GM21447 (cell line): Measurements from ENCODE around the gene DHRS4.
A peak's percentile ranks its signal among the peaks of the same experiment; 100 is the strongest.
"Not testable (repeated sequence)": the region's sequence is repeated elsewhere in the genome, so short reads cannot be mapped to it uniquely, and the experiment has no call there.

ENCODE experiments used
- ATAC-seq: cut with Tn5 transposase; IDR thresholded peaks from one replicate; pipeline ENCODE4 v1.9.1; 2021; ENCODE audit not compliant: unreplicated experiment

Gene DHRS4

GRCh38 chr14:23939607-23940326 is 13.8 kb upstream of the DHRS4 start:
- no peak for ATAC-seq

GRCh38 chr14:23941230-23941629 is 12.3 kb upstream of the DHRS4 start:
- ATAC-seq, result no peak

GRCh38 chr14:23941669-23942068 is 11.9 kb upstream of the DHRS4 start:
- no peak for ATAC-seq

- no peak for ATAC-seq
Measured at GRCh38 chr14:23942587-23942986, 11.0 kb upstream of the DHRS4 start.

GRCh38 chr14:23949069-23949468 is 4.5 kb upstream of the DHRS4 start:
- not testable (repeated sequence) for ATAC-seq

- ATAC-seq, result no peak
Measured at GRCh38 chr14:23950411-23951135, 3.0 kb upstream of the DHRS4 start.

- not testable (repeated sequence) for ATAC-seq
Measured at GRCh38 chr14:23951136-23951466, 2.5 kb upstream of the DHRS4 start.

- ATAC-seq, result no peak
Measured at GRCh38 chr14:23951590-23952201, 1.9 kb upstream of the DHRS4 start.

GRCh38 chr14:23953116-23953463 is 480 bp upstream of the DHRS4 start:
- ATAC-seq, result not testable (repeated sequence)

GRCh38 chr14:23954279-23954614 is 677 bp downstream of the DHRS4 start:
- ATAC-seq, result peak; percentile 15

GRCh38 chr14:23954965-23955364 is 1.4 kb downstream of the DHRS4 start:
- not testable (repeated sequence) for ATAC-seq

GRCh38 chr14:23955811-23956210 is 2.2 kb downstream of the DHRS4 start:
- not testable (repeated sequence) for ATAC-seq

GRCh38 chr14:23957913-23958569 is 4.5 kb downstream of the DHRS4 start:
- not testable (repeated sequence) for ATAC-seq

- ATAC-seq, result not testable (repeated sequence)
Measured at GRCh38 chr14:23960899-23961298, 7.3 kb downstream of the DHRS4 start.

- ATAC-seq, result not testable (repeated sequence)
Measured at GRCh38 chr14:23961704-23962103, 8.1 kb downstream of the DHRS4 start.

GRCh38 chr14:23969130-23969480 is 15.5 kb downstream of the DHRS4 start:
- ATAC-seq, result not testable (repeated sequence)

GRCh38 chr14:23969481-23970282 is 16.1 kb downstream of the DHRS4 start:
- ATAC-seq, result not testable (repeated sequence)

GRCh38 chr14:23970283-23970659 is 16.7 kb downstream of the DHRS4 start:
- ATAC-seq, result not testable (repeated sequence)

- ATAC-seq, result not testable (repeated sequence)
Measured at GRCh38 chr14:23973178-23973577, 19.6 kb downstream of the DHRS4 start.

- ATAC-seq, result not testable (repeated sequence)
Measured at GRCh38 chr14:23974041-23974440, 20.5 kb downstream of the DHRS4 start.

- not testable (repeated sequence) for ATAC-seq
Measured at GRCh38 chr14:23977208-23977607, 23.6 kb downstream of the DHRS4 start.
